RKO (cell line): ENCODE data around the gene FAAP100.
"Not testable (repeated sequence)": the region's sequence is repeated elsewhere in the genome, so short reads cannot be mapped to it uniquely, and the experiment has no call there.

Experiments used
- DNase-seq: peaks from one replicate; pipeline ENCODE4 v3.0.0-alpha.2; 2016; ENCODE audit warnings: low spot score

The FAAP100 gene, protein sequence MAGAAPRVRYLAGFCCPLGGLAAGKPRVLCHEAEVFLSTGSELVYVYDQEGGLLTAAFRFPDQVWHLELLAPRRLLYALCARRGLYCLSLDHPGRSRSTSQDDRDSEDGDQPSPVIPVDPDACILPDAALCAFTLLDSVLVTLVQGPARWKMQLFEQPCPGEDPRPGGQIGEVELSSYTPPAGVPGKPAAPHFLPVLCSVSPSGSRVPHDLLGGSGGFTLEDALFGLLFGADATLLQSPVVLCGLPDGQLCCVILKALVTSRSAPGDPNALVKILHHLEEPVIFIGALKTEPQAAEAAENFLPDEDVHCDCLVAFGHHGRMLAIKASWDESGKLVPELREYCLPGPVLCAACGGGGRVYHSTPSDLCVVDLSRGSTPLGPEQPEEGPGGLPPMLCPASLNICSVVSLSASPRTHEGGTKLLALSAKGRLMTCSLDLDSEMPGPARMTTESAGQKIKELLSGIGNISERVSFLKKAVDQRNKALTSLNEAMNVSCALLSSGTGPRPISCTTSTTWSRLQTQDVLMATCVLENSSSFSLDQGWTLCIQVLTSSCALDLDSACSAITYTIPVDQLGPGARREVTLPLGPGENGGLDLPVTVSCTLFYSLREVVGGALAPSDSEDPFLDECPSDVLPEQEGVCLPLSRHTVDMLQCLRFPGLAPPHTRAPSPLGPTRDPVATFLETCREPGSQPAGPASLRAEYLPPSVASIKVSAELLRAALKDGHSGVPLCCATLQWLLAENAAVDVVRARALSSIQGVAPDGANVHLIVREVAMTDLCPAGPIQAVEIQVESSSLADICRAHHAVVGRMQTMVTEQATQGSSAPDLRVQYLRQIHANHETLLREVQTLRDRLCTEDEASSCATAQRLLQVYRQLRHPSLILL

DNA sequence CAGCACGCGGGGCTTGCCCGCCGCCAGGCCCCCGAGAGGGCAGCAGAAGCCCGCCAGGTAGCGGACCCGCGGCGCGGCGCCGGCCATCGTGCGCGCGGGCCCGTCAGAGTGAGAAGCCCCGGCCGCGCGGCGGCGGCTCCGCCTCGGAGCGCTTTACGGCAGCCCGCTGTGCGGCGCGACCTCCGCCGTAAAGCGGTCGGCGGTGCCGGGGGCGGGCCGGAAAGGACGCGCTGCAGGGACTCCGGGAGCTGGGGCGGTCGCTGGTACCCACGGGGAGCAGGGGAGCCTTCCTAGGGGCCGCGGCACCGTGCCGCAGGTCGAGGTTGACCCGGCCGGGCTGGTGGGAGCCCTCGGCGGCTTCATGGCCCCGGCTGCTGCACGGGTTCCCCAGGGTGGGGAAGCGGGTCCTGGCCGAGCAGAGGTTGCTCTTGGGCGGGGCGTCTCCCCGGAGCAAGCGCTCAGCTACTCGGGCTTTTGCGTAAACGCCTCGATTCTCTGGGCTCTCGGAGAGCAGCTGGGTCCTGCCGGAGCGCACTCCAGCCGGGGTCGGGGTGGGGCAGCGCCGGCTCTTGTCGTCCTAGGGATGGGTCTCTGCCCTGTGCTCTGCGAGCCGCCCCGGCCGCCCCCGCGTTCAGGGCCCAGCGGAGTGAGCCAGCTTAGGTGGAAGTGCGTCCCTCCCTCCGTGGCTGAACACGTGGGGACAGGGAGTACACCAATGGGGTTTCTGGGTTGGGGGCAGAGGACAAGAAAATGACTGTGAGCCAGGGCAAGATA, at the start of gene FAAP100:
TSS of gene FAAP100 (minus strand) at position 110 of the 774 bp plus-strand sequence. CDS start at position 87, 23 bp downstream.
- DNase-seq: peak; percentile 85

DNA sequence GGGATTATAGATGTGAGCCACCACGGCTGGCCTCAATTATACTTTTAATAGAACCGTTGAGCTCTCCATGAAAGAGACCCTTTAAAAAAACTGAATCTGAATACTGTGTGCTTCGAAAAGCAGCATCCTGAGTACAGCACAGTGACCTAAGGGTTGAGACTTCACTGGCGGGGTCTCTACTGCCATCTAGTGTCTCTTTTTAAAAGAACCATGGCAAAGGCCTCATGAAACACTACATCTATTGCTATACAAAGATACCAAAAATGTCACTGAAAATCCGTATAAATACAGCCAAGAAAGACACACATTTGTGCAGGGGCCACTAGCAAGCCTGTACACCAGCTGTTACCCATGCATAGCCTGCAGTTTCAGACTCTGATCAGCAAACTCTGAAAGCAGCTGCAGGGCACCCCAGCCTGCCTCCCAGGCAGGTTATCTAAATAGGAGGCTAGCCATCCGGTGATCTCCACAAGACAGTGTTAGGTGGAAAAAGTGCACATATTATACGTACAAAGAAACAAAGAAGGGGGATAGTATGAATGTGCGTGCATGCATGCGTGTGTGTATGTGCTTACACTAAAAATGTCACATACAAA, 49.5 kb upstream of the FAAP100 start:
- DNase-seq: peak; percentile 75

GRCh38 chr17:81599719-81600486, 47.8 kb upstream of the FAAP100 start:
- DNase-seq: no peak

- no peak for DNase-seq
These were observed 41.1 kb upstream of the FAAP100 start for GRCh38 chr17:81593105-81593871.

- no peak for DNase-seq
These were observed 39.8 kb upstream of the FAAP100 start for GRCh38 chr17:81591971-81592370.

- no peak for DNase-seq
These were observed 38.0 kb upstream of the FAAP100 start for GRCh38 chr17:81590121-81590520.

- DNase-seq: no peak
These were observed 37.5 kb upstream of the FAAP100 start for GRCh38 chr17:81589612-81590011.

- DNase-seq: no peak
These were observed 33.9 kb upstream of the FAAP100 start for GRCh38 chr17:81586096-81586495.

- DNase-seq: not testable (repeated sequence)
These were observed 32.6 kb upstream of the FAAP100 start for GRCh38 chr17:81584771-81585170.

- DNase-seq: no peak
These were observed 31.6 kb upstream of the FAAP100 start for GRCh38 chr17:81583589-81584342.

DNA sequence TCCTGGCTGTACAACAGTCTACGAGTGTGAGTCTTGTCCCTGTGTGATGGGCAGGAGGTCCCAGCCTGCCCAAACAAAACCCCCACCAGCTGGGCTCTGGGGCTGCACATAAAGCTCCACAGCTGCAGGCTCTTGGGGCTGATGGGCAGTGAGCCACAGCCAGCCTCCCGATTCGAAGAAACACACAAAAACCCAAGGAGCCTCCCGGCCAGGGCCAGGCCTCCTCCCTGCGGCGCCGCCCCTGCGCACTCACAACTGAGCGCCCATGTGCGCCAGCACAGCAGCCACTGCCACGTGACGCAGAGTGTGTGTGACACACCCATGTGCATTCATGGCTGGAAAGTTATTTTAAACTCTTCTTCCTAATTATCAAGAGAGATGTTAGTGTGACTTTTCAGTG, 30.6 kb upstream of the FAAP100 start:
- DNase-seq: no peak

- DNase-seq: peak; percentile 48
These were observed 30.2 kb upstream of the FAAP100 start for GRCh38 chr17:81582341-81582740.

- no peak for DNase-seq
These were observed 29.6 kb upstream of the FAAP100 start for GRCh38 chr17:81581758-81582157.

GRCh38 chr17:81580481-81580880, 28.3 kb upstream of the FAAP100 start:
- DNase-seq: no peak

DNA sequence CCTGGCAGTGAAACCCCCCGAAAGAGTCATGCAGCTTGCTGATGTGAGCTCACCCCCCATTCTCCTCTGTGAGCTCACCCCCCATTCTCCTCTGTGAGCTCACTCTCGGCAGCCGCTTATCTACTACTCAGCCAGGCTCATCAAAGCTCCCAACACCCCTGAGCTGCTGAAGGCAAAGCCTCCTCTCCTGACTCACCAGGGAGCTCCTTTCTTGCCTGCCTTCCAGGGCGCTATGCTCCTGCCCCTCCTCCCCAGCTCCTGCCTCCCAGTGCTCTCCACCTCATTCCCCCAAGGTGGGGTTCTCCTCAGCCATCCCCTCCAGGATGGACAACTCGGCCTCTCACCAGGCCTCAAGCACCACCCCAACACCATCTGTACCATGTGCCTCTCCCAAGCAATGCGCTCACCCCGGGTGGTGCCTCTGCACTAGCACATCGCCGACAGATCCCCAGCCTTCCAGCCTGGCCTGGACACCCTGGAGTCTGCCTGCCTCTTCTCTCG, 27.7 kb upstream of the FAAP100 start:
- peak; percentile 24 for DNase-seq

- DNase-seq: no peak
These were observed 27.1 kb upstream of the FAAP100 start for GRCh38 chr17:81579298-81579697.

DNA sequence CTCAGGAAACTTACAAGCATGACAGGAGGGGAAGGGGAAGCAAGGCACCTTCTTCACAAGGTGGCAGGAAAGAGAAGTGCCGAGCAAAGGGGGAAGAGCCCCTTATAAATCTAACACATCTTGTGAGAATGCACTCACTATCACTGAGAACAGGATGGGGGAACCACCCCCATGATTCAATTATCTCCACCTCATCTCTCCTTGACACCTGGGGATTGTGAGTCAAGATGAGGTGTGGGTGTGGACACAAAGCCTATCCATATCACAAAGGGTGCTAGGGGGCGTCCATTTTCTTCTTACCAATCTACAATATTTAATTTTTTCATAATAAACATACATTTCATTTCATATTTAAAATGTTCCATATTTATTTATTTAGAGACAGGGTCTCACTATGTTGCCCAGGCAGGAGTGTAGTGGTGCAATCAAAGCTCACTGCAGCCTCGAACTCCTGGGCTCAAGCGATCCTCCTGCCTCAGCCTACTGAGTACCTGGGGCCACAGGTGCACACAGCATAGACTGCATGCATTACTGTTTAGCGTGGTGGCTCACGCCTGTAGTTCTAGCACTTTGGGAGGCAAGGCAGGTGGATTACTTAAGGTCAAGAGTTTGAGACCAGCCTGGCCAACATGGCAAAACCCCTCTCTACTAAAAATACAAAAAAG, 26.5 kb upstream of the FAAP100 start:
- DNase-seq: no peak

- DNase-seq: no peak
These were observed 25.9 kb upstream of the FAAP100 start for GRCh38 chr17:81578038-81578441.
